NCI-H446 treated with DMSO at 0.1 percent for 48 hours (cell line): Measurements from ENCODE around the gene WDR88.
"Not testable (repeated sequence)": the region's sequence is repeated elsewhere in the genome, so short reads cannot be mapped to it uniquely, and the experiment has no call there.

Experiments used
- DNase-seq: peaks from one replicate; lab custom pipeline; 2025; lab: John Stamatoyannopoulos, UW

The WDR88 gene

DNA sequence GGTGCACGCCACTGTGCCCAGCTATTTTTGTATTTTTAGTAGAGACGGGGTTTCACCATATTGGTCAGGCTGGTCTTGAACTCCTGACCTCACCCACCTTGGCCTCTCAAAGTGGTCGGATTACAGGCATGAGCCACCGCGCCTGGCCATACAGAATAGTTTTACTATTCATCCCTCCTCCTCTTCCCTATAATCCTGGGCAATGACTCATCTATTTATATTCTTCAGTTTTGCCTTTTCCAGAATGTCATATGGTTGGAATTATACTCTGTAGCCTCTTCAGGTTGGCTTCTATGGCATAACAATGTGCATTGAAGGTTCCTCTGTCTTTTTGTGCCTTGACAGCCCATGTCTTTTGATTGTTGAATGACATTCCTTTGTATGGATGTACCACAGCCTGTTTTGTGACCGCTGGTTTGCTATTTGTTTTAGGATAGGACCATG is 40.0 kb downstream of the WDR88 start:
- DNase-seq = no peak

DNA sequence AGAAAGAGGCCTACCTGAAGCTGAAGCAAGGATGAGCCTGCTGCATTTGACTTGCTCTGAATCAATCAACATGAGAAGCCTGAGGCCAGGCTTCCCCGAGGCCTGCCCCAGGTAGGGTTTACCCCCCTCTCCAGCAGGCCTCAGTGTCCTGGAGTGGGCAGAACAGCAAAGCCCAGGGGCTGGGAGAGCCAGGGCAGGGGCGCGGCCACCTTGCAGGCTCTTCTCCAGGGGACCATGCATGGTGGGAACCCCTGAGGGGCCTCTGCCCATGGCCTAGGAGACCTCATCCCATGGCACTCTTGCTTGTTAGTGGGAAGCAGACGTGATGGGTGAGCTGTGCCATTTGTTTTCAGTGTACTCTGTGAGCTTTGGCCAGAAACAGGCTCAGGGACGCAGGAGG is 42.3 kb downstream of the WDR88 start:
- DNase-seq = no peak

GRCh38 chr19:33175156-33175782 is 43.4 kb downstream of the WDR88 start:
- no peak for DNase-seq

DNA sequence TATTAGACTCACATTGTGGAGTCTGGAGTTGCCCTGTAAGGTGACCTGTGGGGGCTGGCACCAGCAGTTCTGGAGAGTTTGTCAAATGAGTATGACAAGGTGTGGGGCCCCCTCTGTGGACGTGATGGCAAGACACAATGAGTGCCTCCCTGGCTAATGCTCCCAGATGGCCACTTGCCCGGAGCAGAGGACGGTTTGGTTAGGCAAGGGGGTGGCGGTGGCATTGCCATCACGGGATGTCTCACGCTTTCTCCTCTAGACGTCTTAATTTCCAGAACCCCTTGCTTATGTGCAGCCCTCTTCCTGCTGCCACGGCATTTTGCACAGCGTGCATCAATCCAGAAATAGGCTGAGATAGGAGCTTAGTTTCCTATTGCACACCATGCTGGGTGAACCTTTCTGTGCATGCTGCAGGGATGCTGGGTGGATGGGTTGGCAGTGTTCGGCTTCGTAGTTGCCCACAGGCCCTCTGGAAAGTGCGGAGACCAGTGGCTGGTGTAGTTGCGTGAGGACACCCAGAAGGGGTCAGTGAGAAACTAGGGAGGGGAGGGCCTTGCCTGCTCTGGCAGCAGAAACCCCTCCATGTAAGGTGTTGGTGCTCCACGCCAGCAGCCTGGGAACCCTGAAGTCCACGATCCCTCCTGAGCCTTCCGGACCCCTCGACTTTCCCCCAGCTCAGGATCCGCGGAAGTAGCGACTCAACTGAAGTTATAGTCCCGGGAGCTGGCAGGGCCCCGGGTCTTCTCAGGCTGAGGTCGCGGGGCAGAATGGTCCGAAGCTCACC is 44.2 kb downstream of the WDR88 start:
- DNase-seq = no peak

- peak; percentile 99 for DNase-seq
Measured at GRCh38 chr19:33176670-33177416, 44.9 kb downstream of the WDR88 start.

DNA sequence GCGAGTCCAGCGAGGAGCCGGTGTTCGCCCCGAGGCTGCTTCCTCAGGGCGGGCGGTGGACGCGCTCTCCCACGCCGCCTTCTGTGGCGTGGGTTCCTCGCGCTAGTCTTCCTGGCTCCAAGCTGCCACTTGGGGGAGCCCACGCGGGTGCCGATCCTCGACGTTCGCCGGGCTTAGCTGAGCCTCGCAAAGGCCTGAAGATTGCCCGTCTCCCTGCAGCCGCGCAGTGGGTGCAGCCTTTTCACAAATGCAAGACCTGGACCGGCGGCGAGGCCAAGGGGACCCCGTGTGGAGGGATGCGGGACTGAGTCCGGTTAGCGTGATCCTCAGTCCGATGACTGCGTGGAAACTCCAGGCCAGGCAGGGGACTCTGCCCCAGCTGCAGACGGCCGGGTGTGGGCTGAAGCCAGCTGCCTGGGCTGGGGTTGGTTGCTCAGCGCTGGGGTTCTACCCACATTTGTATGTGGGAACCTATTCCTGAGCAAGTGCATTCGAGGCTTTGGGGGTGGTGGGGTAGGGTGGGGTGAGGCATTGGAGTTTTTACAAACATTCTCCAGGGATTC is 45.6 kb downstream of the WDR88 start:
- DNase-seq = no peak

- no peak for DNase-seq
Measured at GRCh38 chr19:33186431-33187182, 54.7 kb downstream of the WDR88 start.

DNA sequence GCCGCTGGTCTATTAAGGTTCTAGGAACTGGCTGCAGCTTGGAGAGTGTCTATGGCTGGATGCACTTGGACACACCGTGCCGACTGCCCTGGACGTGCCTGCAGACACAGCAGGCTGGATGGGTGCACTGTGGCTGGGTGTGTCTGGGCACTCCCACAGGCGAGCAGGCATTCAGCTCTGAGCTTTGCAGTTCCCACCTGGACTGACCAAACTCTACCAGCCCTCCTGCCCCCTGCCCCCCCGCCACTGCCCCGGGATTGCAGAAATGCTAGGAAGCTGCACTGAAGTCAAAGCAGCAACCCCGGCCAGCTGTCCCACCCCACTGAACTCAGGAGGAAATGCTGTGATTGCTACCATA is 55.2 kb downstream of the WDR88 start:
- no peak for DNase-seq

GRCh38 chr19:33189453-33189852 is 57.5 kb downstream of the WDR88 start:
- DNase-seq = no peak

GRCh38 chr19:33191092-33191491 is 59.2 kb downstream of the WDR88 start:
- DNase-seq = not testable (repeated sequence)

GRCh38 chr19:33191501-33191900 is 59.6 kb downstream of the WDR88 start:
- no peak for DNase-seq

- no peak for DNase-seq
Measured at GRCh38 chr19:33192010-33192409, 60.1 kb downstream of the WDR88 start.

DNA sequence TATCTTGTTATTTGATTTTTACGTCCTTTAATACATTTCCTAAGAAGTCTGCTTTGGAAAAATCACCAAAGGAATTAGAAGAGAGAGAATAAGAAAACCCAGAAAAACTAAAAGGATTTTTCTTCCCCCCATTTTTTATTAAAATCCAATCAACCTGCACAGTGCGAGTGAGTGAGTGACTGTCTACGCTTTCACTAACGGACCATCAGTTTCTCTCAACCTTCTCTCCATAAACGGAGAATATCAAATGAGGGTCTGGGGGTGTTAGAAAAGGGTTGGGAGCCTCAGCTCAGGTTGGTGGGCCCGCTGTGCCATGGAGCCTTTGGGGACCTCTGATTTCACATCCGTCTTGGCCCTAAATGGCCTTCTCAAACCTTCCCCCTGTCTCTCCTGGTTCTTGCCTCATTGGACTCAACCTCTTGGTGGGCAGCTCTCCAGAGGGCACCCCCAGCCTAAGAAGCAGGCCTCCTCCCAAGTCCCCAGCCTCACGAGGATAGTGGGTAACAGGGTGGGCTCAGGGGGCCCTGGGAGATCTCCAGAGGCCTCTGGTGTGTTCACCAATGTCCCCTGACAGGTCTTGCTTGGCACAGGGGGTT is 61.5 kb downstream of the WDR88 start:
- DNase-seq = no peak

DNA sequence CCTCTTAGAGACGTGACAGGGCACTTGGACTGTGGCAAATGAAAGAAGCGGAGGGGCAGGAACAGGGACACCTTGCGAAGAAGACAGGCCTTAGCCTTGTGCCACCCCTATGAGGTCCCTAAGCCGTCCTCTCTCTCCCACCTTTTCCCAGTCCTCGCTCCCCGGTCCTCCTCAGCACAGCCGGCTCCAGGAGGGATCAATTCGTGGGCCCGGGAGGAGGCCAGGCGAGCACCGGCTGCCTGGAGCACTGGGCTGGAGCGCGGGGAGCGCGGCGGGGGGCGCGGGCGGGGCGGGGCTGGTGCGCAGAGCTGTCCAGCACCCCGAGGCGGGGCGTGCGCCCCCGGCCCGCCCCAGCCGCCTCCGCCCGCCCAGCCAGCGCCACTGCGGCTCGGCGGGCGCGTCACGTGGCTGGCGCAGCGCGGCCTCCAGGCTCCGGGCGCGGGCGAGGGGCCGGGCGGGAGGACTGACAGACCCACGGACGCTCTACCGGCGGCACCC is 62.0 kb downstream of the WDR88 start, which contains the start of gene LRP3:
Gene LRP3 (plus strand): TSS at position 466 of the 498 bp plus-strand sequence. CDS start 456 bp downstream, outside the sequence.
- peak; percentile 31 for DNase-seq

- DNase-seq = no peak
Measured at GRCh38 chr19:33194532-33194885, 62.6 kb downstream of the WDR88 start.

DNA sequence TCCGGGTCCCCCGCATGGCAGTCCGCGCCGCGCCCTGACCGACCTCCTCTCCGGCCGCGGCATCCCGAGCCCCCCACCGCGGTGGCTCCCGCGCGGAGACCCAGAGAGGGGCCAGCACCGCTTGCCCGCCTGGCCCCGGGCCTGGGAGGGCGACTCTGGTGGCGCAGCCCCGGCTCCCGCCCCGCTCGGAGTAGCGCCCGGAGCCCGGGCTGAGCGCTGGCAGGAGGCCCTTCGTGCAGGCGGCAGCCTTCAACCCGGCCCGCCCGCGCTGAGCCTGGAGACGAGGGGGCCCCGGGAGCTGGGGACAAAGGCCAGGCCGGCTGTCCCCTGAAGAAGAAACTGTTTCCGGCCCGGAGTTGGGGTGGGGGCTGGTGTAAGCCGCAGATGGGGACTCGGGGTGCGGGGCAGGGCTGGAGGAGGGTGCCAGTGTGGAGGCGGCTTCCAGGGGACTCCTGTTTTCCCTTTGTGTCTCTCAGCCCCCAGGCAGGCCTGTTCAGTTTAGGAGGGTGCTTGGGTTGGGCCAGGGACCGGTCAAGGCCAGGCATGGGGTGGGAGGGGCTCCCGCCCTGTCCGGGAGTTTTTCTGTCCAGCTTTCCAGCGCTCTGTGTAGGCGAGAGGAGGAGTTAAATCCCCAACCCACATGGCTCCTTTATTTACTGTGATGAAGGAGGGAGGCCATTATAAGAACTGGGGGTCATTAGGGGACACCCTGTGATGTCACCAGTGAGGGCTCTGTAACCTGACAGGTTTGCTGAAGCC is 63.2 kb downstream of the WDR88 start:
- no peak for DNase-seq

- DNase-seq = no peak
Measured at GRCh38 chr19:33195645-33196347, 63.9 kb downstream of the WDR88 start.

DNA sequence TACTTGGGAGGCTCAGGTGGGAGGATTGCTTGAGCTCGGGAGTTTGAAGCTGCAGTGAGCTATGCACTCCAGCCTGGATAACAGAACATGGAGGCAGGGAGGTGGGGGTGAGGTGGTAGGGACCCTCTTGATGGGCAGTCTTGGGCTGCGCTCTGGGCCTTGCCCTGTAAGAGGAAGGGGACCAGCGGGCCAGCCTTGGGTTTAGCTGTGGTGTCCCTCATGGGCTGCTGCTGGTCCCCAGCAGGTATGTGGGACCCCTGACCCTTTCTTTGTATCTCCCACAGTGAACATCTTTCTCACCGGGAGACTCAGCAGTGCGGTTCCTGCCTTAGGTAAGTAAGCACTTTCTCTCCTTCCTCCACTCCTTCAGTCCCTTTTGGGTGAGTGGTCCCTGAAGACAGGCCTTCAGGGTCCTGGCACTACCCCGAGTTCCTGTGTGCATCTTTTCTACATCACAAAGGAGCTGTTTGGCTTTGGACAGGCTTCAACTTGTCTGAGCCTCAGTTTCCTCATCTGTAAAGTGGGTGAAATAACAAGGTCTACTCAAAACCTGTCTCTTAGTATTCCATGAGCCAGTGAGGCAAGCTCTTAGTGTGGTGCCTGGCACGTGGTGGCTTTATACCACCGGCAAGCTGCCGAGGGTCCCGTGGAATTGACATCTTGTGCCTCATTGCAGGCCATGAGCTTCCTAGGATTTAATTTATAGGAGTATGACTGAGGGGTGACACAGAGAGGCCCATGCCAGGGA is 64.7 kb downstream of the WDR88 start:
- no peak for DNase-seq

GRCh38 chr19:33197591-33198000 is 65.7 kb downstream of the WDR88 start:
- DNase-seq = no peak
